GM12864 (cell line): ENCODE measurements around the gene HIRIP3.

Experiments
- DNase-seq: peaks from one replicate; pipeline ENCODE4 v3.0.0-alpha.2; 2011; ENCODE audit warnings: low read depth
- H3K4me3 ChIP-seq: 2 replicates; pipeline ENCODE4 v1.5.1; 2011; ENCODE audit warnings: mild to moderate bottlenecking, low read depth, low read length, control low read depth
- TF ChIP-seq, protein P1 (sequence below): IDR thresholded peaks from 2 replicates; pipeline ENCODE4 v1.5.1; 2011; ENCODE audit warnings: low read depth, mild to moderate bottlenecking, moderate library complexity, low read length, control low read depth, inconsistent platforms; ENCODE audit errors: missing control alignments

Gene HIRIP3

GRCh38 chr16:29986231-29986630 is 9.2 kb downstream of the HIRIP3 start:
- no peak for DNase-seq
- TF ChIP-seq, protein P1, sequence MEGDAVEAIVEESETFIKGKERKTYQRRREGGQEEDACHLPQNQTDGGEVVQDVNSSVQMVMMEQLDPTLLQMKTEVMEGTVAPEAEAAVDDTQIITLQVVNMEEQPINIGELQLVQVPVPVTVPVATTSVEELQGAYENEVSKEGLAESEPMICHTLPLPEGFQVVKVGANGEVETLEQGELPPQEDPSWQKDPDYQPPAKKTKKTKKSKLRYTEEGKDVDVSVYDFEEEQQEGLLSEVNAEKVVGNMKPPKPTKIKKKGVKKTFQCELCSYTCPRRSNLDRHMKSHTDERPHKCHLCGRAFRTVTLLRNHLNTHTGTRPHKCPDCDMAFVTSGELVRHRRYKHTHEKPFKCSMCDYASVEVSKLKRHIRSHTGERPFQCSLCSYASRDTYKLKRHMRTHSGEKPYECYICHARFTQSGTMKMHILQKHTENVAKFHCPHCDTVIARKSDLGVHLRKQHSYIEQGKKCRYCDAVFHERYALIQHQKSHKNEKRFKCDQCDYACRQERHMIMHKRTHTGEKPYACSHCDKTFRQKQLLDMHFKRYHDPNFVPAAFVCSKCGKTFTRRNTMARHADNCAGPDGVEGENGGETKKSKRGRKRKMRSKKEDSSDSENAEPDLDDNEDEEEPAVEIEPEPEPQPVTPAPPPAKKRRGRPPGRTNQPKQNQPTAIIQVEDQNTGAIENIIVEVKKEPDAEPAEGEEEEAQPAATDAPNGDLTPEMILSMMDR, result no peak
- no peak overlapping the region for H3K4me3 ChIP-seq

DNA sequence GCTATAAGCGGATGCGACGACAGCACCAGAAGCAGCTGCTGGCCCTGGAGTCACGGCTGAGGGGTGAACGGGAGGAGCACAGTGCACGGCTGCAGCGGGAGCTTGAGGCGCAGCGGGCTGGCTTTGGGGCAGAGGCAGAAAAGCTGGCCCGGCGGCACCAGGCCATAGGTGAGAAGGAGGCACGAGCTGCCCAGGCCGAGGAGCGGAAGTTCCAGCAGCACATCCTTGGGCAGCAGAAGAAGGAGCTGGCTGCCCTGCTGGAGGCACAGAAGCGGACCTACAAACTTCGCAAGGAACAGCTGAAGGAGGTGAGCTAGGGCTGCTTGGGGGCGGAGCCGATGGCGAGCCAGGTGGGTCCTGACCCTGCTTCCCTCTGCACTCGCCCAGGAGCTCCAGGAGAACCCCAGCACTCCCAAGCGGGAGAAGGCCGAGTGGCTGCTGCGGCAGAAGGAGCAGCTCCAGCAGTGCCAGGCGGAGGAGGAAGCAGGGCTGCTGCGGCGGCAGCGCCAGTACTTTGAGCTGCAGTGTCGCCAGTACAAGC is 10.1 kb downstream of the HIRIP3 start:
- no peak overlapping the region for H3K4me3 ChIP-seq
- TF ChIP-seq, protein P1, result no peak
- no peak for DNase-seq

- TF ChIP-seq, protein P1, result no peak
- no peak overlapping the region for H3K4me3 ChIP-seq
- DNase-seq, result no peak
Measured at GRCh38 chr16:29984764-29985147, 10.7 kb downstream of the HIRIP3 start.

DNA sequence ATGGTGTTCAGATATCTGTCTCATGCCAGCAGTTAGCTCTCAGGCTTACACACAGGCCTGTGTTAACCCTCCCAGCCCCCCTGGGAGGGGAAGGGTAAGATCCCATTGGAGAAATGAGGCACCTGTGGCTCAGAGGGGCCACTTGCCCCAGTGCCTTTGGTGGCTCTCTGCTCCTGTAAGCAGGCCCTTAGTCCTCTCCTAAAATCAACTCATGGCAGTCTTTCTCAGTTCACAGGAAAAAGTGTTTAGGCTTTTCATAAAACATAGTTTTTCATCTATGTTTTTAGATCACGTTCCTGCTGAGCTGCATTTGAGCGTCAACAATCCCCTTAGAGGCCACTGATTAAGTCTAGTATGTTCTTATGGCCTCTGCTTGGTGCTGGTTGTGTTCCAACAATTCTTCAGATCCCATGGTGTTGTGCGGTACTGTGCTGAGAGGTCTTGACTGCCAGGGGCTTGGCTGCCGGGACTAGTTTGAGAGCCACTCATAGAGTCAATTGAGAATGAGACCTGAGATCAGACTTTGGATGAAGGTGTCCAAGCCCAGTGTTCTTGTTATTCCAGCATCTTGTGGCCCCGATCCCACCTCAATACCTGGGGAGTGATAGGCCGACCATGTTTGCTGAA is 11.2 kb downstream of the HIRIP3 start:
- no peak overlapping the region for H3K4me3 ChIP-seq
- TF ChIP-seq, protein P1, result no peak
- DNase-seq, result no peak

DNA sequence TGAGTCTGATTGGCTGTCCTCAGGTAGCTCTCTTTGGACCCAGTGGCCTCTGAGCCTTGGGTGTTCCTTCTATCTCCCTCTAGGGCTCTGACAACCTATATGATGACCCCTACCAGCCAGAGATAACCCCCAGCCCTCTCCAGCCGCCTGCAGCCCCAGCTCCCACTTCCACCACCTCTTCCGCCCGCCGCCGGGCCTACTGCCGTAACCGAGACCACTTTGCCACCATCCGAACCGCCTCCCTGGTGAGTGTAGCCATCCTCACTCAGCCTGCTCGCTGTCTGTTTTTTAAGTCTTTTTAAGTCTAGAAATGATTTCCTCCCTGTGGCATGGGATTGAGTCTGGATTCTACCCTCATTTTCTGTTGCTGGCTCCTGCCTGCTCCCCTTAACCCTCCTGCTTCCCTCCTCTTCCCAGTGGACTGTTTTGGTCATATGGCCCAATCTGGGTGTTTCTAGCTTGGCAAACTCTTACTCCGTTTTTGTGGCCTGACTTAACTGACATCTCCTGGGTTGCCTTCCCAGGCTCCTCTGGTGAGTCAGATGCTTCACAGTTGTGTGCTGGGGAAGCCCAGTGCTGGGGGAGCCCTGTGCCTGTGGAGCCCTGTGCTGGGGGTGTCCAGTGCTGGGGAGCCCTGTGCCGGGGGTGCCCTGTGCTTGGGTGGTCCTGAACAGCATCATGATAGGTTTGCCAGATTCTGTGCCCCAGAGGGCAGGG is 11.8 kb downstream of the HIRIP3 start:
- TF ChIP-seq, protein P1, result no peak
- no peak for DNase-seq
- no peak overlapping the region for H3K4me3 ChIP-seq

DNA sequence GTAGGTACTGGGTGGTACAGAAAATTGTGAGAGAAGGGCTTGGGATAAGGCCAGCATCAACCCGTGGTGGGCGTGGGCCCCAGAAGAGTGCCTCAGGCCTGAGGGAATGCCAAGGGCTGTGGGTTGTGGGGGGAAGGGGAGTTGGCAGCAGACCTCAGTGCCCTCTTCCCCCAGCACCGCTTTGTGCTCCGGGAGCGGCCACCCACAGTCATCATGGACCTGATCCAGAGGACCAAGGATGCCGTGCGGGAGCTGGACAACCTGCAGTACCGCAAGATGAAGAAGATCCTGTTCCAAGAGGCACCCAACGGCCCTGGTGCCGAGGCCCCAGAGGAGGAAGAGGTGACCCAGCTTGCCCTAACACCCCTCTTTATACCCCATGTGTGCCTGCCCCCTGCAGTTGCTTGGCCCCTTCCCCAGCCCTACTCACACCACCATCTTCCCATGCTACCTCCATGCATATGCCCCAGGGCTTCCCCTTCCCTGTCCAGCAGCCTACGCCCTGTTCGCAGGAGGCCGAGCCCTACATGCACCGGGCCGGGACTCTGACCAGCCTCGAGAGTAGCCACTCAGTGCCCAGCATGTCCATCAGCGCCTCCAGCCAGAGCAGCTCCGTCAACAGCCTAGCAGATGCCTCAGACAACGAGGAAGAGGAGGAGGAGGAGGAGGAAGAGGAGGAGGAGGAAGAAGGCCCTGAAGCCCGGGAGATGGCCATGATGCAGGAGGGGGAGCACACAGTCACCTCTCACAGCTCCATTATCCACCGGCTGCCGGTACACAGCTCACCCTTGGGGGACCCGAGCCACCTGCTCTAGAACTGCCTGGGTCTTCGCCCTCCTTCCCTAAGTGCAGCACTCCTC is 12.6 kb downstream of the HIRIP3 start:
- TF ChIP-seq, protein P1, result no peak
- no peak for DNase-seq
- H3K4me3 ChIP-seq, result no peak overlapping the region
